ENCODE results near the gene PALLD.
A peak's percentile ranks its signal among the peaks of the same experiment; 100 is the strongest.

DNA sequence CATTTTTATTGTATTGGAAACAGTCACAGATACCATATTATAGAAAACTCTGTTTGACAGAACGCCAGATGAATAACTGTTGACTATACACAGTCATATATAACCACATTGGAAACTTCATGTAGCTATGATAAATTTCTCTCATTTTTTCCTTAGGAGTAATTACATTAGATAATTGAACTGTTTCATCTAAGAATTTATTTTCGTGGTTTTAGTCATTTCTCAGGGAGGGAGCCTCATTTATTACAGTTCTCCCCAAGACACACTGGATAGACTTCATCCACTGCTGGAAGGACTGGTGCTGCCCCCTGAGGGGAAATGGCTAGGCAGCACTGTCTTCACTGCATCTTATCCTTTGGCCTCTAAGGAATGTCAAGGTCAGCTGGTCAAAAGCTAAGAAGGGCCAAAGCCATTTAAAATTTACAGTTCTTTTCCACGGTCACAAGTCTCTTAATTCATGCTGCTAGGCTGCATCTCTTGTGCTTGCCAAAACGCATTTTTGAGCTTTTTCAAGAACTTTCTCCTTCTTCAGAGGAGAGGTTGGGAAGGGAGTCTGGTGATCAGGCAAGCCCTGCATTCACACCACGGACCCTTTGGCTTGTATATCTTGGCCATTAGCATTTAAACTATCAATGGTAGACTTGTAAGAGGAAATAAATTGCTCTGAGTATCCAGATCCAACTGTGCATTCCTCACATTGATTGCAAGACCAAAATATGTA, 368.1 kb downstream of the PALLD start:
- TF ChIP-seq, protein P1, sequence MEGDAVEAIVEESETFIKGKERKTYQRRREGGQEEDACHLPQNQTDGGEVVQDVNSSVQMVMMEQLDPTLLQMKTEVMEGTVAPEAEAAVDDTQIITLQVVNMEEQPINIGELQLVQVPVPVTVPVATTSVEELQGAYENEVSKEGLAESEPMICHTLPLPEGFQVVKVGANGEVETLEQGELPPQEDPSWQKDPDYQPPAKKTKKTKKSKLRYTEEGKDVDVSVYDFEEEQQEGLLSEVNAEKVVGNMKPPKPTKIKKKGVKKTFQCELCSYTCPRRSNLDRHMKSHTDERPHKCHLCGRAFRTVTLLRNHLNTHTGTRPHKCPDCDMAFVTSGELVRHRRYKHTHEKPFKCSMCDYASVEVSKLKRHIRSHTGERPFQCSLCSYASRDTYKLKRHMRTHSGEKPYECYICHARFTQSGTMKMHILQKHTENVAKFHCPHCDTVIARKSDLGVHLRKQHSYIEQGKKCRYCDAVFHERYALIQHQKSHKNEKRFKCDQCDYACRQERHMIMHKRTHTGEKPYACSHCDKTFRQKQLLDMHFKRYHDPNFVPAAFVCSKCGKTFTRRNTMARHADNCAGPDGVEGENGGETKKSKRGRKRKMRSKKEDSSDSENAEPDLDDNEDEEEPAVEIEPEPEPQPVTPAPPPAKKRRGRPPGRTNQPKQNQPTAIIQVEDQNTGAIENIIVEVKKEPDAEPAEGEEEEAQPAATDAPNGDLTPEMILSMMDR (IDR thresholded peaks at IDR 0.05): peak in 1 of 4 experiments; percentile 6
- no peak for TF ChIP-seq POLR2A (IDR thresholded peaks at IDR 0.05)
